AG08396 (cell line): Measurements from ENCODE around the gene C1R.
"Not testable (repeated sequence)": the region's sequence is repeated elsewhere in the genome, so short reads cannot be mapped to it uniquely, and the experiment has no call there.

ENCODE experiments used
- DNase-seq: peaks from one replicate; pipeline ENCODE4 v3.0.0; 2012; ENCODE audit warnings: low spot score, mixed read lengths

Gene C1R

DNA sequence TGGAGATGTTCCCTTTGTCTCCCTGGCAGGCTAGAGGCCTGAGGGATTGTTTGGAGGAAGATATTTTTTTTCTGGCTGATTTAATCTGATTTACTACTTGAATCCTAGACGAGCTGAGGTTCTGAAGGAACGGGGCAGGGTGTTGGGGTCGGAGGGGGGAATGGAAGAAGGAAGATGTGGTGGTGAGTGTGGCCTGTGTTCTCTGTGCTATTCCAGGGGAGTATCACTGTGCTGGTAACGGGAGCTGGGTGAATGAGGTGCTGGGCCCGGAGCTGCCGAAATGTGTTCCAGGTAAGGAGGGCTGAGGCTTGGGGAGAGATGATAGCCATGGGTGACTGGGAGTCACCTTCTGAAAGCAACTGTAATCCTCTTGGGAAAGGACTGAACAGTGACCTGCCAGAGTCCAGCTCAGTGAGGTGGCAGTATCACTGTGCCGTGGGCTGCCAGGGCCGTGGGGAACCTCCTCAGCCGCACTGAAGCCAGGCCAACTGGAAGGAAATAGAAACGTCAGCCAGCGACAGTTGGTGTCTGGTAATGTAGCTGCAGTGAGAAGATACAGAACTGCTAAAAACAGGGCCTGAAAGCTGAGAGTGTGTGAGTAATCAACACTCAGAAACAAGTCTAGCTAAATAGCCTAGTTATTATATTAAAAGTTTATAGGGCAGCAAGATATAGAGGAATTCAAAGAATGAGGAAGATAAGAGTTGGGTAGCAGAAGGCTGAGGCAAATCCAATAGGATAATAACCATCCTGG is 23.8 kb downstream of the C1R start:
- no peak for DNase-seq

- no peak for DNase-seq
Observed at GRCh38 chr12:7067096-7067495, 25.1 kb downstream of the C1R start.

DNA sequence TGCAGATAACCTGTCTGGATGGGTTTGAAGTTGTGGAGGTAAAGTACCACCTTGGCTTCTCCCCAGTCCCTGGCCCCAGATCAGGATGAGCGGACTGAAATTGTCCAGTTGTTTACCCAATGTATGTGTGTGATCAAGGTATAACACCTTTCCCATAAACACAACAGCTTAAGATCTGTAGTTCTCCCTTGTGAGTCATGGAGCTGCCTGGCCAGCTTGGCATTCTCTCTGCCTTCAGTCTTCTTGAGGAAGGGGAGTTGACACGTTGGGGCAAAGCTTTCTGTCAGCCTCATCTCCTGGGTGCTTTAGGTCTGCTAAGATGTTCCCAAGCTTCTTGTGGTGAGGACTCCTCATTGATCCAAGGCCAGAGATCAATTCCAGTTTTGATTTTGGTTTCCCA is 25.6 kb downstream of the C1R start:
- DNase-seq = no peak

DNA sequence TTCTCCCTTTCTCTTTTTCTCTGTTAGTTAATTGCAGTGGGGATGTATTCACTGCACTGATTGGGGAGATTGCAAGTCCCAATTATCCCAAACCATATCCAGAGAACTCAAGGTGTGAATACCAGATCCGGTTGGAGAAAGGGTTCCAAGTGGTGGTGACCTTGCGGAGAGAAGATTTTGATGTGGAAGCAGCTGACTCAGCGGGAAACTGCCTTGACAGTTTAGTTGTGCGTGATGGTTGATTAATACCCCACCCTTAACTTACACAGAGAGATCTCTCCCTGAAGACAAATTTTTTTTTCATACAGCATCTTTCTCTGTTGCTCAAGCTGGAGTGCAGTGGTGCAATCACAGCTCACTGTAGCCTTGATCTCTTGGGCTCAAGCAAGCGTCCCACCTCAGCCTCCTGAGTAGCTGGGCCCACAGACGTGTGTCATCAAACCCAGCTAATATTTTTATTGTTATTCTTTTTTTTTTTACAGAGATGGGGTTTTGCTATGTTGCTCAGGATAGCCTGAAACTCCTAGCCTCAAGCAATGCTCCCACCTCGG is 27.1 kb downstream of the C1R start:
- DNase-seq = no peak

GRCh38 chr12:7064516-7064915 is 27.7 kb downstream of the C1R start:
- no peak for DNase-seq

GRCh38 chr12:7061596-7061995 is 30.6 kb downstream of the C1R start:
- no peak for DNase-seq

DNA sequence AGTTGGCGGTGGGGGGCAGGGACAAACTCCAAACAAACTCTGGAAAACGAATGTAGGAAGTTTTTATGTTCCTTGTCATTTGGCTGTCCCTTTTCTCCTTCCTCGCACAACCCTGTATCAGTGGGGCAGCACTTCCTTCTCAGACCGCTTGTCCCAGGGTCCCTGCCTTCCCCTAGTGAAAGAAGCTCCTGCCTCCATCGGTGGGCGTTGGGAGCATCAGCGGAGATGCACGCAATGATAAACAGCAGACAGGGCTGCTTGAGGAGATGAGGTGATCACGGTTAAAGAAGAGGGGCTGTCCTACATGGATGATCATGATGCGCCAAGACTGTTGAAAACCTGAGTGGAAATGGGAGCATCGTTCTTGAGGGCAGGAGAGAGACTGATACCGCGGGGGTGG is 31.1 kb downstream of the C1R start:
- no peak for DNase-seq

- DNase-seq = peak; percentile 93
Observed at GRCh38 chr12:7060353-7060954, 31.8 kb downstream of the C1R start, which contains the start of gene C1S. Gene C1S, plus strand, starts transcription at chr12:7060718. Its CDS starts 1,195 bp downstream, at chr12:7061913.

GRCh38 chr12:7059780-7060179 is 32.5 kb downstream of the C1R start:
- no peak for DNase-seq

- DNase-seq = no peak
Observed at GRCh38 chr12:7058850-7059395, 33.3 kb downstream of the C1R start.

- no peak for DNase-seq
Observed at GRCh38 chr12:7058163-7058845, 33.9 kb downstream of the C1R start.

DNA sequence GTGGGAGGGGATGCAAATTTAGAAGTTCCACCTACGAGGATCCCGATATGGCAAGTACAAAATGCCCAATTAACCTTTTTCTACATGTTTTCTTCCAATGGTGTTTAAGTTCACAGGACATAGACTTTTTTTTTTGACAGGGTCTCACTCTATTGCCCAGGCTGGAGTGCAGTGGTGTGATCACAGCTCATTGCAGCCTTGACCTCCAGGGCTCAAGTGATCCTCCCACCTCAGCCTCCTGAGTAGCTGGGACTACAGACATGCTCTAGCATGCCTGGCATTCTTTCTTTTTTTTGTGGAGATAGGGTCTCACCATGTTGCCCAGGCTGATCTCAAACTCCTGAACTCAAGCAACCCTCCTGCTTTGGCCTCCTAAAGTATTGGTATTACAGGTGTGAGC is 36.5 kb downstream of the C1R start:
- DNase-seq = not testable (repeated sequence)

GRCh38 chr12:7054925-7055324 is 37.3 kb downstream of the C1R start:
- no peak for DNase-seq

DNA sequence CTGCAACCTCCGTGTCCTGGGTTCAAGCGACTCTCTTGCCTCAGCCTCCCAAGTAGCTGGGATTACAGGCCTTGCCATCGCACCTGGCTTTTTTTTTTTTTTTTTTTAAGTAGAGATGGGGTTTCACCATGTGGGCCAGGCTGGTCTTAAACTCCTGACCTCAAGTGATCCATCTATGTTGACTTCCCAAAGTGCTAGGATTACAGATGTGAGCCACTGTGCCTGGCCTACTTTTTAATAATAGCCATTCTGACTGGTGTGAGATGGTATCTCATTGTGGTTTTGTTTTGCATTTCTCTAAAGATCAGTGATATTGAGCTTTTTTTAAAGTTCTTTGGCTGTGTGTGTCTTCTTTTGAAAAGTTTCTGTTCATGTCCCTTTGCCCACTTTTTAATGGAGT is 42.3 kb downstream of the C1R start:
- not testable (repeated sequence) for DNase-seq

GRCh38 chr12:7049445-7049951 is 42.7 kb downstream of the C1R start:
- DNase-seq = not testable (repeated sequence)

GRCh38 chr12:7047306-7047705 is 44.9 kb downstream of the C1R start:
- DNase-seq = no peak

DNA sequence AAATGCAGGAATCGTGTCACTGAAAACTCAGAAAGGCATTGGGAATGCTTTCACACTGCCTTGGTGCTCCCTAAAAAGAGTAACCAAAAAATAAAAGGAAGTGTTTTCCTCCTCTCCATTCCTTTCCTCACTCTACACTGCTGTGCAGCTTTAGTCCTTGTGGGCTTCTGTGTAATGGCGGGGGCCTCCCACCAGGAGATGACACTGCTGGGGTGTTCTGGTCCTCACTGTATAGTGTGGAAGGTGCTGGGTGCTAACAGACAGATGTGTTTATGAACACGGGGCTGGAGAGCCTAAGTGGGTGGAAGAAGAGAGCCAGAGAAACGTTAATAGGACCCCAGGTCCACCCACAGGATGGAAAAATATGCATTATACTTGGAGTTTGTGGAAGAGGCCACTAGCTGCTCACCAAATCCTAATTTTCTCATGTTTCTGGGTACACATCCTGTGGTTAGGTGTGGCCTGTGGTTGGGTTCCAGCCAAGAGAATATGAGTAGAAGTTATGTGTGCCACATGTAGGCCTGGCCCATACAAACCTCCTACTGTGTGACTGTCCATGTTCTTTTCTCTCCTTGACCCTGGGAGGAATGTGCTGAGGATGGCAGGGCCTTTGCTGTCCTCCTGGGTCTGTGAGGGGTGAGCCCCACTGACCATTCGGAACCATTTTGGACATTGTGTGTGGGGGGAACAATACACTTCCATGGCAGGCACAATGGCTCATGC is 45.7 kb downstream of the C1R start:
- no peak for DNase-seq

DNA sequence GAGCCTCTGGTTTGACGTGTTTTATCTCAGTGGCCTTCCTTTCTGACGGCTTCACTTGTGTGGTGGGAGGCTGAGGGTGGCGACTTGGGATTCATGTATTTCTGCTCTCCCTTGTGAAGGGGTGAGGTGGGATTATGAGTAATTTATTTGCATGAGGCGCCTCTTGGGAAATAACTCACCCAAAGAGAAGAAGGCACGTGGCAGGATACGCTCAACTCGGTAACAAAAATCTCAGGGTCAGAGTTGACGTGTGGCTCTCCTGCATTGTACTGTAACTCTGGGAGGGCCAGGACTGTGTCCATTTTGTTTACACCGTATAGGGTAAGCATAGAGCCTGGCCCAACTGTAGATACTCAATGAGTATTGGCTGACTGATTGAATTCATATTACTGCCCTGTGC is 46.3 kb downstream of the C1R start:
- no peak for DNase-seq

DNA sequence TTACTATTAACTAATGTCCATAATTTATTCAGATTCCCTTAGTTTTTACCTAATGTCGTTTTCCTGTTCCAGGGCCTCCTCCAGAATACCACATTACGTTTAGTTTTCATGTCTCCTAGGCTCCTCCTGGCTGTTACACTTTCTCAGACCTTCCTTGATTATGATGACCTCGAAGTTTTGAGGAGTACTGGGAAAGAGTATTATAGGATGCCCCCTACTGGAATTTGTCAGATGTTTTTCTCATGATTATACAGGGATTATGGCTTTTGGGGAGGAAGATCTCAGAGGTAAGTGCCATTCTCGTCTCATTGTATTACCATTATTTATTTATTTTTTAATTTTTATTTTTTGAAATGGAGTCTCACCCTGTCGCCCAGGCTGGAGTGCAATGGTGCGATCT is 49.4 kb downstream of the C1R start:
- peak; percentile 50 for DNase-seq

DNA sequence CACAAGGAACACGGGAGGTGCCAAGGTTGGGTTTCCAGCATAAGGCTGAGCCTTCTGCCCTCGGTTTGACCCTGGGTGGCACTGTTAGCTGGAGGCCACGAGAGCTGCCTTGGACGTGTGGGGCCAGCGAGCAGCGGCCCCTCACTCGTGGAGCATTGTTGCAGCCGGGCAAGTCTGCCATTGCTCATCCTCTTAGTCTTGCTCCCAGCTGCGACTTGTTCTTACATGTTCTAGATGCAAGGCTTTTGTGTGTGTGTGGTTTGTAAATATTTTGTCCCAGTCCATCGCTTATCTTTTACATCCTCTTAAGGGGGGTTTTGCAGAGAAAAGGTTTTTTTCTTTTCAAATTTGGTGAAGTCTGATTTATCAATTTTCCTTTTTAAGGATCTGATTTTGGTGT is 52.8 kb downstream of the C1R start:
- no peak for DNase-seq

DNA sequence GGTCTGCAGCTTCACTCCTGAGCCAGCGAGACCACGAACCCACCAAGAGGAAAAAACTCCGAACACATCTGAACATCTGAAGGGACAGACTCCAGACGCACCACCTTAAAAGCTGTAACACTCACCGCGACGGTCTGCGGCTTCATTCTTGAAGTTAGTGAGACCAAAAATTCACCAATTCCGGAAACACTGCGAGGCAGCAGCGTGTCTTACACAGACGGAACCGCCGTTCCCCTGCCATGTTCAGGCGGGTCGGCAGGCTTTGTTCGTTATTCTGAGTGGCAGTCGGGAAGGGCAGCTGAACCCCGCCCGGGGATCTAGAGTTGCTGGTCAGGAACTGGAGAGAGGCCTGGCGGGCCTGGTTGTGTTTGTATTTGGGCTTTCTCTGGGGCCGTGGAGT is 53.7 kb downstream of the C1R start:
- no peak for DNase-seq

- not testable (repeated sequence) for DNase-seq
Observed at GRCh38 chr12:7037411-7037810, 54.8 kb downstream of the C1R start.
